ENCODE results near the gene LRRC39.

Gene LRRC39

GRCh38 chr1:100147875-100148274, 30.2 kb downstream of the LRRC39 start:
- DNase-seq (ENCODE audit: low read depth), result no peak

GRCh38 chr1:100146958-100147357, 31.1 kb downstream of the LRRC39 start:
- DNase-seq (ENCODE audit: low read depth), result no peak

GRCh38 chr1:100145116-100145515, 32.9 kb downstream of the LRRC39 start:
- no peak for DNase-seq (ENCODE audit: low read depth)

GRCh38 chr1:100142343-100142742, 35.7 kb downstream of the LRRC39 start:
- DNase-seq (ENCODE audit: low read depth), result no peak

- DNase-seq (ENCODE audit: low read depth), result no peak
Measured at GRCh38 chr1:100141192-100141591, 36.9 kb downstream of the LRRC39 start.

GRCh38 chr1:100137602-100138001, 40.5 kb downstream of the LRRC39 start:
- DNase-seq (ENCODE audit: low read depth), result no peak

- DNase-seq (ENCODE audit: low read depth), result no peak
Measured at GRCh38 chr1:100134872-100135271, 43.2 kb downstream of the LRRC39 start.

- peak; percentile 93 for DNase-seq (ENCODE audit: low read depth)
Measured at GRCh38 chr1:100132566-100133477, 45.2 kb downstream of the LRRC39 start, which contains the start of the genes SASS6 and TRMT13. TSS of gene SASS6 (minus strand) at chr1:100132930. CDS start at chr1:100132814, 116 bp downstream. TSS of gene TRMT13 (plus strand) at chr1:100133163. CDS start at chr1:100133169, 6 bp downstream.

GRCh38 chr1:100131623-100132022, 46.4 kb downstream of the LRRC39 start:
- no peak for DNase-seq (ENCODE audit: low read depth)

- DNase-seq (ENCODE audit: low read depth), result no peak
Measured at GRCh38 chr1:100130552-100131077, 47.4 kb downstream of the LRRC39 start.

- no peak for DNase-seq (ENCODE audit: low read depth)
Measured at GRCh38 chr1:100127226-100127625, 50.8 kb downstream of the LRRC39 start.

GRCh38 chr1:100122177-100122576, 55.9 kb downstream of the LRRC39 start:
- no peak for DNase-seq (ENCODE audit: low read depth)

GRCh38 chr1:100115524-100115923, 62.5 kb downstream of the LRRC39 start:
- DNase-seq (ENCODE audit: low read depth), result no peak

GRCh38 chr1:100109554-100110066, 68.4 kb downstream of the LRRC39 start:
- no peak for DNase-seq (ENCODE audit: low read depth)

GRCh38 chr1:100107696-100108095, 70.4 kb downstream of the LRRC39 start:
- no peak for DNase-seq (ENCODE audit: low read depth)

GRCh38 chr1:100101564-100101963, 76.5 kb downstream of the LRRC39 start:
- no peak for DNase-seq (ENCODE audit: low read depth)

GRCh38 chr1:100100202-100100601, 77.9 kb downstream of the LRRC39 start:
- DNase-seq (ENCODE audit: low read depth), result no peak
